ENCODE data around the gene PHACTR1. TPM values are rescaled to one million over a fixed set of nuclear protein-coding genes. Genes with fewer than 3 reads are reported as not detected.

PHACTR1 gene
- total and polyA plus RNA-seq, 4 donors: 0.31 to 1.5 (median 0.79) TPM

DNA sequence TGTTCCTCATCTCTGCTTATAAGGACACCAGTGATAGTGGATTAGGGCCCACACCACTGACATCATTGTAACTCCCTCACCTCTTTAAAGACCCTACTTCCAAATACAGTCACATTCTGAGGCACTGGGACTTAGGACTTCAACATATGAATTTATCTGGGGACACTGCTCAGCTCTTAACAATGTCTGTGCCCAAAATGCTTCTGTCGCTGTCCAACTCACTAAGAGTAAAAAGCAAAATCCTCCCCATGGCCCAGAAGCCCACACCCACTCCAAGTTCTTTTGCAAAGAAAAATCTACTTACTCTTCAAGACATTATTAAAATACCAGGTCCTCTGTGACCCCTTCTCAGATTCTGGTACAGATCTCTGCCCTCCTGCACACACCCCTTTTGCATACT is 495.5 kb downstream of the PHACTR1 start:
- TF ChIP-seq NR2F2 (IDR thresholded peaks at IDR 0.05): no peak
- no peak for TF ChIP-seq TAF1 (conservative IDR thresholded peaks at IDR 0.05)
- Histone ChIP-seq H3K9ac (ENCODE audit: low read depth in 1 of 2, low read length in 2 of 2) (no peak overlapping the region), H3K27ac (ENCODE audit: low read depth in 1 of 2, low read length in 2 of 2) (no peak overlapping the region), H3K36me3 (ENCODE audit: control insufficient read depth in 4 of 4, insufficient read depth in 3 of 4, low read depth in 1 of 4, low read length in 3 of 4) (no peaks in the 10 kb centered on the region), H3K4me3 (ENCODE audit: low read depth in 1 of 3, low read length in 3 of 3) (no peak overlapping the region), H3K9me3 (ENCODE audit: control insufficient read depth in 4 of 4, low read length in 3 of 4) (no peaks in the 10 kb centered on the region), H3K4me1 (ENCODE audit: control insufficient read depth in 4 of 4, insufficient read depth in 4 of 4, low read length in 3 of 4) (peaks cover 0 to under 1% (median 0%) of the 10 kb centered on the region in 4 donors), H3K27me3 (ENCODE audit: control insufficient read depth in 4 of 4, insufficient read depth in 4 of 4, low read length in 3 of 4) (no peaks in the 10 kb centered on the region)
- WGBS: 98% methylated on average over 1 of the region's 1 CpG
- no peak for DNase-seq (ENCODE audit: low spot score)

GRCh38 chr6:13212538-13212937 is 496.0 kb downstream of the PHACTR1 start:
- peaks cover 0 to 3% (median 0%) of the 10 kb centered on the region in 4 donors for H3K4me1 ChIP-seq (ENCODE audit: control insufficient read depth in 4 of 4, insufficient read depth in 4 of 4, low read length in 3 of 4)
- WGBS: 94% methylated on average over 14 of the region's 14 CpGs
- no peaks in the 10 kb centered on the region for H3K27me3 ChIP-seq (ENCODE audit: control insufficient read depth in 4 of 4, insufficient read depth in 4 of 4, low read length in 3 of 4)
- TF ChIP-seq RXRA (IDR thresholded peaks at IDR 0.05) (no peak), YY1 (IDR thresholded peaks at IDR 0.05) (no peak), FOXA2 (IDR thresholded peaks at IDR 0.05) (no peak), EGR1 (IDR thresholded peaks at IDR 0.05; ENCODE audit: low read depth in 2 of 2) (no peak), NR2F2 (IDR thresholded peaks at IDR 0.05) (no peak), JUND (IDR thresholded peaks at IDR 0.05) (no peak), HNF4A (conservative IDR thresholded peaks at IDR 0.05) (no peak), RAD21 (IDR thresholded peaks at IDR 0.05) (no peak), GABPA (IDR thresholded peaks at IDR 0.05 in 1 of 2, conservative IDR thresholded peaks at IDR 0.05 in 1 of 2) (no peak), HNF4G (IDR thresholded peaks at IDR 0.05) (no peak), CTCF (IDR thresholded peaks at IDR 0.05; ENCODE audit: low read depth, low read length, missing input control) (no peak), SP1 (IDR thresholded peaks at IDR 0.05) (no peak), FOXA1 (IDR thresholded peaks at IDR 0.05) (no peak), TAF1 (conservative IDR thresholded peaks at IDR 0.05) (no peak)
- TF ChIP-seq, protein P1, sequence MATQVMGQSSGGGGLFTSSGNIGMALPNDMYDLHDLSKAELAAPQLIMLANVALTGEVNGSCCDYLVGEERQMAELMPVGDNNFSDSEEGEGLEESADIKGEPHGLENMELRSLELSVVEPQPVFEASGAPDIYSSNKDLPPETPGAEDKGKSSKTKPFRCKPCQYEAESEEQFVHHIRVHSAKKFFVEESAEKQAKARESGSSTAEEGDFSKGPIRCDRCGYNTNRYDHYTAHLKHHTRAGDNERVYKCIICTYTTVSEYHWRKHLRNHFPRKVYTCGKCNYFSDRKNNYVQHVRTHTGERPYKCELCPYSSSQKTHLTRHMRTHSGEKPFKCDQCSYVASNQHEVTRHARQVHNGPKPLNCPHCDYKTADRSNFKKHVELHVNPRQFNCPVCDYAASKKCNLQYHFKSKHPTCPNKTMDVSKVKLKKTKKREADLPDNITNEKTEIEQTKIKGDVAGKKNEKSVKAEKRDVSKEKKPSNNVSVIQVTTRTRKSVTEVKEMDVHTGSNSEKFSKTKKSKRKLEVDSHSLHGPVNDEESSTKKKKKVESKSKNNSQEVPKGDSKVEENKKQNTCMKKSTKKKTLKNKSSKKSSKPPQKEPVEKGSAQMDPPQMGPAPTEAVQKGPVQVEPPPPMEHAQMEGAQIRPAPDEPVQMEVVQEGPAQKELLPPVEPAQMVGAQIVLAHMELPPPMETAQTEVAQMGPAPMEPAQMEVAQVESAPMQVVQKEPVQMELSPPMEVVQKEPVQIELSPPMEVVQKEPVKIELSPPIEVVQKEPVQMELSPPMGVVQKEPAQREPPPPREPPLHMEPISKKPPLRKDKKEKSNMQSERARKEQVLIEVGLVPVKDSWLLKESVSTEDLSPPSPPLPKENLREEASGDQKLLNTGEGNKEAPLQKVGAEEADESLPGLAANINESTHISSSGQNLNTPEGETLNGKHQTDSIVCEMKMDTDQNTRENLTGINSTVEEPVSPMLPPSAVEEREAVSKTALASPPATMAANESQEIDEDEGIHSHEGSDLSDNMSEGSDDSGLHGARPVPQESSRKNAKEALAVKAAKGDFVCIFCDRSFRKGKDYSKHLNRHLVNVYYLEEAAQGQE (IDR thresholded peaks at IDR 0.05): no peak
- TF ChIP-seq, protein P2, sequence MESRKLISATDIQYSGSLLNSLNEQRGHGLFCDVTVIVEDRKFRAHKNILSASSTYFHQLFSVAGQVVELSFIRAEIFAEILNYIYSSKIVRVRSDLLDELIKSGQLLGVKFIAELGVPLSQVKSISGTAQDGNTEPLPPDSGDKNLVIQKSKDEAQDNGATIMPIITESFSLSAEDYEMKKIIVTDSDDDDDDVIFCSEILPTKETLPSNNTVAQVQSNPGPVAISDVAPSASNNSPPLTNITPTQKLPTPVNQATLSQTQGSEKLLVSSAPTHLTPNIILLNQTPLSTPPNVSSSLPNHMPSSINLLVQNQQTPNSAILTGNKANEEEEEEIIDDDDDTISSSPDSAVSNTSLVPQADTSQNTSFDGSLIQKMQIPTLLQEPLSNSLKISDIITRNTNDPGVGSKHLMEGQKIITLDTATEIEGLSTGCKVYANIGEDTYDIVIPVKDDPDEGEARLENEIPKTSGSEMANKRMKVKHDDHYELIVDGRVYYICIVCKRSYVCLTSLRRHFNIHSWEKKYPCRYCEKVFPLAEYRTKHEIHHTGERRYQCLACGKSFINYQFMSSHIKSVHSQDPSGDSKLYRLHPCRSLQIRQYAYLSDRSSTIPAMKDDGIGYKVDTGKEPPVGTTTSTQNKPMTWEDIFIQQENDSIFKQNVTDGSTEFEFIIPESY (IDR thresholded peaks at IDR 0.05): no peak
- TF ChIP-seq, protein P3, sequence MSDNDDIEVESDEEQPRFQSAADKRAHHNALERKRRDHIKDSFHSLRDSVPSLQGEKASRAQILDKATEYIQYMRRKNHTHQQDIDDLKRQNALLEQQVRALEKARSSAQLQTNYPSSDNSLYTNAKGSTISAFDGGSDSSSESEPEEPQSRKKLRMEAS (IDR thresholded peaks at IDR 0.05): no peak
- TF ChIP-seq, protein P4, sequence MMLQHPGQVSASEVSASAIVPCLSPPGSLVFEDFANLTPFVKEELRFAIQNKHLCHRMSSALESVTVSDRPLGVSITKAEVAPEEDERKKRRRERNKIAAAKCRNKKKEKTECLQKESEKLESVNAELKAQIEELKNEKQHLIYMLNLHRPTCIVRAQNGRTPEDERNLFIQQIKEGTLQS (IDR thresholded peaks at IDR 0.05): no peak
- no peak for DNase-seq (ENCODE audit: low spot score)
- no peak overlapping the region for H3K27ac ChIP-seq (ENCODE audit: low read depth in 1 of 2, low read length in 2 of 2)
- H3K36me3 ChIP-seq (ENCODE audit: control insufficient read depth in 4 of 4, insufficient read depth in 3 of 4, low read depth in 1 of 4, low read length in 3 of 4): no peaks in the 10 kb centered on the region
- no peak overlapping the region for H3K4me3 ChIP-seq (ENCODE audit: low read depth in 1 of 3, low read length in 3 of 3)
- H3K9ac ChIP-seq (ENCODE audit: low read depth in 1 of 2, low read length in 2 of 2): no peak overlapping the region
- H3K9me3 ChIP-seq (ENCODE audit: control insufficient read depth in 4 of 4, low read length in 3 of 4): no peaks in the 10 kb centered on the region

Data from liver (tissue), 9 donors.